NCI-H446 (cell line): Measurements from ENCODE around the gene C5orf46.

Experiments used
- DNase-seq, 2 experiments: peaks; one replicate each; lab custom pipeline; 2025; lab: John Stamatoyannopoulos, UW

C5orf46 gene

GRCh38 chr5:147858565-147858964 is 47.8 kb downstream of the C5orf46 start:
- DNase-seq, result no peak

GRCh38 chr5:147857302-147858129 is 48.8 kb downstream of the C5orf46 start:
- peak; percentile 9 to 55 for DNase-seq

GRCh38 chr5:147856801-147857200 is 49.5 kb downstream of the C5orf46 start:
- no peak for DNase-seq

- DNase-seq, result no peak
Observed at GRCh38 chr5:147855774-147856069, 50.6 kb downstream of the C5orf46 start.

- DNase-seq, result no peak
Observed at GRCh38 chr5:147854894-147855773, 51.2 kb downstream of the C5orf46 start.

- DNase-seq, result no peak
Observed at GRCh38 chr5:147854331-147854730, 52.0 kb downstream of the C5orf46 start.

- no peak for DNase-seq
Observed at GRCh38 chr5:147853372-147853987, 52.9 kb downstream of the C5orf46 start.

- DNase-seq, result no peak
Observed at GRCh38 chr5:147852365-147852764, 54.0 kb downstream of the C5orf46 start.

- DNase-seq, result no peak
Observed at GRCh38 chr5:147851578-147851977, 54.8 kb downstream of the C5orf46 start.

- DNase-seq, result no peak
Observed at GRCh38 chr5:147849226-147849625, 57.1 kb downstream of the C5orf46 start.

GRCh38 chr5:147845618-147846017 is 60.7 kb downstream of the C5orf46 start:
- DNase-seq, result no peak

- DNase-seq, result no peak
Observed at GRCh38 chr5:147844846-147845245, 61.5 kb downstream of the C5orf46 start.

- no peak for DNase-seq
Observed at GRCh38 chr5:147842869-147843268, 63.5 kb downstream of the C5orf46 start.
